Right lung (tissue), 5 donors: ENCODE data around the gene MALRD1. TPM values are rescaled to one million over a fixed set of nuclear protein-coding genes. Genes with fewer than 3 reads are reported as not detected.

Experiments
- DNase-seq, 2 donors: peaks; one replicate each; pipeline ENCODE4 v3.0.0-alpha.2; 2013
- polyA plus RNA-seq, 5 donors: library from polyadenylated mRNA; unstranded; fragments of 120-200 nt; gene quantifications; one replicate each; pipeline versions ENCODE4 v1.2.1 to v1.2.3, GENCODE V29; 2013; ENCODE audit warnings: inconsistent platforms in 1 of 5, low replicate concordance in 1 of 5; ENCODE audit not compliant: insufficient read length in 5 of 5, insufficient read depth in 1 of 5

The MALRD1 gene
- polyA plus RNA-seq, 5 donors, result 3.3 to 6.9 (median 5.3) TPM

DNA sequence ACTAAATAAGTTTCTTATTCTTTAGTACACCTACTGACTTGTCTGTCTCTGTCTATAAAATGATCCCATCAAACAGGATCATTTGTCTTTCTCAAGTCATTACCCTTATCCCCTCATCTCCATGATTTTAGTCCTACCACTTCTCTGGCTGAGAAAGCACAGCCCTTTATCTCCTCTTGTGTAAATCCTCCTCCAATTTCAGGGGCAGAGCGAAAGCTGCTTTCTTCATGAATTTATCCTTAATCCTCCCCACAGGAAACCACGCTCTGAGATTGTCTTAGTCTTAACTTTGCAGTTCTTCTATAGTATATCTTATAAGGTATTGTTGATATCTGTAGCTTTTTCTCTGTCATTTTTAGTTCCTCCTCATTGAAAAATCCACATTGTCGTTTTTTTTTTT lies 528.0 kb downstream of the MALRD1 start:
- DNase-seq, result no peak

DNA sequence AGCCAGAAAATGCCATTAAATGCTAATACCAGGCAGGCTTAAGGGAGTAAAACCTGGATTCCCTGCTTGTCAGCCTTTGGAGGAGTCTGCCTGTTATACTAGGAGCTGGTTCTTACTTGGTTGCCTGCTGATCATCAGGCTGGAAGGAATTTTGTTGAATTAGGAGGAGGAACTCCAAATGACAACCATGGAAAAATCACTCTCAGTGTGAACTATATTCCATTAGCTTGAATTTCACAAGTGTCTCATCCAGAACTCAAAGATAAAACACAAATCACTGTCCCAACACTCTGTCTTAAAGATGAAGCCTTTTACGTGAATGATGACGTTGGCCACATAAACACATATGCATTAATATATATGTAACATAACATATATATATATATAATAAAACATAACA lies 528.8 kb downstream of the MALRD1 start:
- DNase-seq, result no peak

DNA sequence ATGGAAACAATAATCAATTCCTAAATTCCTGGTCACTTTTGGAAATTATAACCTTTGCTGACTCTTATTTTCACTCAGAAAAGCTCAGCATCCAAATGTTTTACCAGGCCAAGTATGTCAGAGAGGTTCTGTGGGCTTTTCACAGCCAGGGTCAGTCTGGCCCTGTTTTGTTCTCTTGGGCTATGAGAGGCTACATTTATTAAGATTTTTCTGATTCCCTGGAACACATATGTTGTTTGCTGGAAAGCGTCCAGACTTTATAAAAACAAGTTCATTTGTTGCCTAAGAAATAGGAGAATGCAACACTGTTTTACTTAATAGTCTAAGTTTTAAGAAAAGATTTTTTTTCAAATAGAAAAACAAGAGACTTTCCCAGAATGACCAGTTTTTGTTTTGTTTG lies 529.2 kb downstream of the MALRD1 start:
- peak; percentile 28 to 30 for DNase-seq

GRCh38 chr10:19578571-19578970 lies 530.0 kb downstream of the MALRD1 start:
- no peak for DNase-seq

GRCh38 chr10:19579761-19580545 lies 531.4 kb downstream of the MALRD1 start:
- DNase-seq, result no peak

GRCh38 chr10:19580691-19581090 lies 532.1 kb downstream of the MALRD1 start:
- no peak for DNase-seq

GRCh38 chr10:19588608-19589007 lies 540.0 kb downstream of the MALRD1 start:
- no peak for DNase-seq

- no peak for DNase-seq
Observed at GRCh38 chr10:19592276-19592675, 543.7 kb downstream of the MALRD1 start.

GRCh38 chr10:19595212-19595845 lies 546.7 kb downstream of the MALRD1 start:
- no peak for DNase-seq

DNA sequence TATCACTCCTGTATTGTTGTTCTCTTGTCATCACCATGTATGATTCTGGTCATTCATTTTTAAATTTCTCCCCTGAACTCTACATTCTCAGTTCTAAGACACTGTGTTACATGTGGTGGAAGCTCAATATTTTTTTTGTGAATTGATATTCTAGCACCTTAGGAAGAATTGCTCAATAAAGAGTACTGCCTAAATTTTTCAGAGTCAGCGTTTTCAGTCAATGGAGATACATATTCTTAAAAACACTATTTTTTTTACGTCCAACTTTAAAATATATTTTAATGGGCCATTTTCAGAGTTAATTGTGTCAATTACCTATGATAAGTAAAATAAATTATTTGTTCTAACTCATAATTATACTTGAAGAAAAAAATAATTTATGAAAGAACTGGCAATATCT lies 557.2 kb downstream of the MALRD1 start:
- no peak for DNase-seq

GRCh38 chr10:19606968-19607367 lies 558.4 kb downstream of the MALRD1 start:
- no peak for DNase-seq

DNA sequence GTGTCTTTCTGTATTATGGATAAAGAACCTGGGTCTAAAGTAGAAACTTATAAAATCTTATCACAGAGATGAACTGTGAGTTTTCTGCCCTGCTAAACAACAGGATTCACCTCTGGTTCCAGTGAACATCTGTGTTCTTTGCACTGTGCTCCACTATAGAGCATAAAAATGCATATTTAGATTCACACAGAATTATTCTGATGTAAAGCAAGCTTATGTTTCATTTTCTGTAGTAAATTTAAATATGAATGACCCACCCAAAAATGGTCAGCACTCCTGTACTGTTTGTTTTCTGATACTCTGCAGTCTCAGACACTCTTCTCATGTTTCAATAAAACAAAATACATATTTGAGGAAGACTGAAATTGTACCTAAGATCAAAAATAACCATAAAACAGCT lies 563.2 kb downstream of the MALRD1 start:
- no peak for DNase-seq

DNA sequence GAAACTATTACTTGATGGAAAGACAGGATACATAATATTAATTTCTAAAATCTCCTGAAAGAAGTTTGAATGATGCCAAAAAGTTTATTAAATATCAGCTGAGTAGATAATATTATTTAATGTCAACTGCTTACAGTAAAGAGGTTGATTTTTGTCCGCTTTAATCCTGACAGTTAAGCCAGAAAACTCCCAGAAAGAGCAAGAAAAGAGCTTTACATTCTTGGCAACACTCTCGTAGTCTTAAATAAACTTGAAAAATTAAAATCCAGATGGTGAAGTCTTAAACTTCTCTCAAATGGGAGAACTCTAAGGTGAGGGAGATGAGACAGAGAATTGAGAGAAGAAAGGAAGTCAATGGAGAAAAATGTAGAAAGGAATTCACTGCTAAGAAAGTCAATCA lies 568.4 kb downstream of the MALRD1 start:
- no peak for DNase-seq

- DNase-seq, result no peak
Observed at GRCh38 chr10:19620811-19621210, 572.2 kb downstream of the MALRD1 start.

GRCh38 chr10:19623321-19623720 lies 574.7 kb downstream of the MALRD1 start:
- DNase-seq, result no peak

- DNase-seq, result no peak
Observed at GRCh38 chr10:19626156-19626555, 577.6 kb downstream of the MALRD1 start.

GRCh38 chr10:19628767-19629560 lies 580.4 kb downstream of the MALRD1 start:
- DNase-seq, result no peak

GRCh38 chr10:19629567-19629966 lies 581.0 kb downstream of the MALRD1 start:
- DNase-seq, result peak; percentile 75 to 82

- DNase-seq, result no peak
Observed at GRCh38 chr10:19634163-19634562, 585.6 kb downstream of the MALRD1 start.

GRCh38 chr10:19638182-19638895 lies 589.7 kb downstream of the MALRD1 start:
- DNase-seq, result peak; percentile 92 to 93

GRCh38 chr10:19638896-19639233 lies 590.3 kb downstream of the MALRD1 start:
- no peak for DNase-seq
